K562 (cell line): ENCODE measurements around the gene TMEM135. TPM values are rescaled to one million over a fixed set of nuclear protein-coding genes. Genes with fewer than 3 reads are reported as not detected.

Experiments
- ARHGAP35 ChIP-seq: fragments of 450-650 bp; IDR thresholded peaks from 2 replicates; pipeline ENCODE4 v1.6.1; 2018; ENCODE audit not compliant: partially characterized antibody
- HDAC8 ChIP-seq: fragments of 450-650 bp; IDR thresholded peaks from 2 replicates; pipeline ENCODE4 v1.6.1; 2016; ENCODE audit warnings: mild to moderate bottlenecking, missing genetic modification characterization, moderate library complexity, missing compliant biosample characterization
- HNRNPUL1 ChIP-seq: fragments of 200-400 bp; formaldehyde crosslinking; IDR thresholded peaks from 2 replicates; pipeline ENCODE4 v1.6.1; 2017; ENCODE audit warnings: low read length
- L3MBTL2 ChIP-seq: fragments of 450-650 bp; IDR thresholded peaks from 2 replicates; pipeline ENCODE4 v1.6.1; 2016; ENCODE audit warnings: mild to moderate bottlenecking, moderate library complexity
- MTA2 ChIP-seq: fragments of 450-650 bp; IDR thresholded peaks from 2 replicates; pipeline ENCODE4 v1.6.1; 2016; ENCODE audit warnings: low read depth
- POU5F1 ChIP-seq: fragments of 150-350 bp; IDR thresholded peaks from 2 replicates; pipeline ENCODE4 v1.6.1; 2014; ENCODE audit warnings: borderline replicate concordance, low read length, low read depth, mild to moderate bottlenecking; ENCODE audit not compliant: partially characterized antibody
- RAD21 ChIP-seq, 2 experiments: fragments of 250-450 bp in 1 of 2; fragments of 450-650 bp in 1 of 2; sonication (Bioruptor Pico) in 1 of 2; formaldehyde crosslinking in 1 of 2; IDR thresholded peaks in 1 of 2; conservative IDR thresholded peaks in 1 of 2; 2 replicates each; pipeline versions ENCODE4 v1.4.0 to v1.8.0; 2020 to 2022; ENCODE audit warnings: mild to moderate bottlenecking in 2 of 2, moderate library complexity in 1 of 2
- TRIM28 ChIP-seq: fragments of 450-650 bp; IDR thresholded peaks from 2 replicates; pipeline ENCODE4 v1.6.1; 2017
- ZBTB17 ChIP-seq: fragments of 450-650 bp; formaldehyde crosslinking; IDR thresholded peaks from 2 replicates; pipeline ENCODE4 v1.4.0; 2020; ENCODE audit warnings: mild to moderate bottlenecking
- ZNF121 ChIP-seq: sonication (generic); formaldehyde crosslinking; conservative IDR thresholded peaks from 2 replicates; pipeline ENCODE4 v1.8.0; 2022; ENCODE audit warnings: missing genetic modification reagents
- ZNF551 ChIP-seq: fragments of 250-450 bp; sonication (Bioruptor Pico); IDR thresholded peaks from 2 replicates; pipeline ENCODE4 v1.5.0; 2021; ENCODE audit warnings: mild to moderate bottlenecking, moderate library complexity
- ZNF75A ChIP-seq: fragments of 450-650 bp; formaldehyde crosslinking; IDR thresholded peaks from 2 replicates; pipeline ENCODE4 v1.4.0; 2020; ENCODE audit warnings: mild to moderate bottlenecking
- ZZZ3 ChIP-seq: fragments of 450-650 bp; IDR thresholded peaks from 2 replicates; pipeline ENCODE4 v1.6.1; 2016; ENCODE audit warnings: antibody characterized with exemption, mild to moderate bottlenecking, moderate library complexity
- polyA plus RNA-seq, 8 experiments: library from polyadenylated mRNA; depleted of rRNA in 4 of 8; stranded (reverse) in 5 of 8; unstranded in 3 of 8; fragments of >200 nt; fragmentation: Nextera tagmentation in 2 of 8; fragmentation: Illumina TruSeq in 1 of 8; extraction: Ambion mirVana in 2 of 8; extraction: Trizol in 1 of 8; gene quantifications; 2 replicates each; pipeline versions ENCODE4 v1.2.1 to v1.2.3, GENCODE V29; 2011 to 2014; ENCODE audit warnings: inconsistent platforms in 1 of 8, missing spikeins in 1 of 8
- total RNA-seq, 7 experiments: library from RNA; depleted of rRNA in 6 of 7; stranded (reverse); fragments of >200 nt in 6 of 7; fragmentation: Illumina TruSeq in 2 of 7; extraction: Trizol in 2 of 7; gene quantifications; 2 replicates each; pipeline versions ENCODE4 v1.2.1 to v1.2.3, GENCODE V29; 2011 to 2021; ENCODE audit warnings: low replicate concordance in 1 of 7
- TF ChIP-seq, protein P1 (sequence below): fragments of 200-600 bp; sonication (generic); IDR thresholded peaks from one replicate; pipeline ENCODE4 v1.6.1; 2012; ENCODE audit warnings: mild to moderate bottlenecking, low read depth, low read length, inconsistent platforms
- TF ChIP-seq, protein P2 (sequence below): fragments of 250-450 bp; sonication (Bioruptor Pico); IDR thresholded peaks from 2 replicates; pipeline ENCODE4 v1.9.0; 2021; ENCODE audit warnings: mild to moderate bottlenecking

The TMEM135 gene
- total and polyA plus RNA-seq, 9 of the 15 experiments (the other 6 are each of a cell fraction or from before 2014, with no cell fraction given): 17.3 to 53.6 (median 24.9) TPM

- TF ChIP-seq, protein P1, sequence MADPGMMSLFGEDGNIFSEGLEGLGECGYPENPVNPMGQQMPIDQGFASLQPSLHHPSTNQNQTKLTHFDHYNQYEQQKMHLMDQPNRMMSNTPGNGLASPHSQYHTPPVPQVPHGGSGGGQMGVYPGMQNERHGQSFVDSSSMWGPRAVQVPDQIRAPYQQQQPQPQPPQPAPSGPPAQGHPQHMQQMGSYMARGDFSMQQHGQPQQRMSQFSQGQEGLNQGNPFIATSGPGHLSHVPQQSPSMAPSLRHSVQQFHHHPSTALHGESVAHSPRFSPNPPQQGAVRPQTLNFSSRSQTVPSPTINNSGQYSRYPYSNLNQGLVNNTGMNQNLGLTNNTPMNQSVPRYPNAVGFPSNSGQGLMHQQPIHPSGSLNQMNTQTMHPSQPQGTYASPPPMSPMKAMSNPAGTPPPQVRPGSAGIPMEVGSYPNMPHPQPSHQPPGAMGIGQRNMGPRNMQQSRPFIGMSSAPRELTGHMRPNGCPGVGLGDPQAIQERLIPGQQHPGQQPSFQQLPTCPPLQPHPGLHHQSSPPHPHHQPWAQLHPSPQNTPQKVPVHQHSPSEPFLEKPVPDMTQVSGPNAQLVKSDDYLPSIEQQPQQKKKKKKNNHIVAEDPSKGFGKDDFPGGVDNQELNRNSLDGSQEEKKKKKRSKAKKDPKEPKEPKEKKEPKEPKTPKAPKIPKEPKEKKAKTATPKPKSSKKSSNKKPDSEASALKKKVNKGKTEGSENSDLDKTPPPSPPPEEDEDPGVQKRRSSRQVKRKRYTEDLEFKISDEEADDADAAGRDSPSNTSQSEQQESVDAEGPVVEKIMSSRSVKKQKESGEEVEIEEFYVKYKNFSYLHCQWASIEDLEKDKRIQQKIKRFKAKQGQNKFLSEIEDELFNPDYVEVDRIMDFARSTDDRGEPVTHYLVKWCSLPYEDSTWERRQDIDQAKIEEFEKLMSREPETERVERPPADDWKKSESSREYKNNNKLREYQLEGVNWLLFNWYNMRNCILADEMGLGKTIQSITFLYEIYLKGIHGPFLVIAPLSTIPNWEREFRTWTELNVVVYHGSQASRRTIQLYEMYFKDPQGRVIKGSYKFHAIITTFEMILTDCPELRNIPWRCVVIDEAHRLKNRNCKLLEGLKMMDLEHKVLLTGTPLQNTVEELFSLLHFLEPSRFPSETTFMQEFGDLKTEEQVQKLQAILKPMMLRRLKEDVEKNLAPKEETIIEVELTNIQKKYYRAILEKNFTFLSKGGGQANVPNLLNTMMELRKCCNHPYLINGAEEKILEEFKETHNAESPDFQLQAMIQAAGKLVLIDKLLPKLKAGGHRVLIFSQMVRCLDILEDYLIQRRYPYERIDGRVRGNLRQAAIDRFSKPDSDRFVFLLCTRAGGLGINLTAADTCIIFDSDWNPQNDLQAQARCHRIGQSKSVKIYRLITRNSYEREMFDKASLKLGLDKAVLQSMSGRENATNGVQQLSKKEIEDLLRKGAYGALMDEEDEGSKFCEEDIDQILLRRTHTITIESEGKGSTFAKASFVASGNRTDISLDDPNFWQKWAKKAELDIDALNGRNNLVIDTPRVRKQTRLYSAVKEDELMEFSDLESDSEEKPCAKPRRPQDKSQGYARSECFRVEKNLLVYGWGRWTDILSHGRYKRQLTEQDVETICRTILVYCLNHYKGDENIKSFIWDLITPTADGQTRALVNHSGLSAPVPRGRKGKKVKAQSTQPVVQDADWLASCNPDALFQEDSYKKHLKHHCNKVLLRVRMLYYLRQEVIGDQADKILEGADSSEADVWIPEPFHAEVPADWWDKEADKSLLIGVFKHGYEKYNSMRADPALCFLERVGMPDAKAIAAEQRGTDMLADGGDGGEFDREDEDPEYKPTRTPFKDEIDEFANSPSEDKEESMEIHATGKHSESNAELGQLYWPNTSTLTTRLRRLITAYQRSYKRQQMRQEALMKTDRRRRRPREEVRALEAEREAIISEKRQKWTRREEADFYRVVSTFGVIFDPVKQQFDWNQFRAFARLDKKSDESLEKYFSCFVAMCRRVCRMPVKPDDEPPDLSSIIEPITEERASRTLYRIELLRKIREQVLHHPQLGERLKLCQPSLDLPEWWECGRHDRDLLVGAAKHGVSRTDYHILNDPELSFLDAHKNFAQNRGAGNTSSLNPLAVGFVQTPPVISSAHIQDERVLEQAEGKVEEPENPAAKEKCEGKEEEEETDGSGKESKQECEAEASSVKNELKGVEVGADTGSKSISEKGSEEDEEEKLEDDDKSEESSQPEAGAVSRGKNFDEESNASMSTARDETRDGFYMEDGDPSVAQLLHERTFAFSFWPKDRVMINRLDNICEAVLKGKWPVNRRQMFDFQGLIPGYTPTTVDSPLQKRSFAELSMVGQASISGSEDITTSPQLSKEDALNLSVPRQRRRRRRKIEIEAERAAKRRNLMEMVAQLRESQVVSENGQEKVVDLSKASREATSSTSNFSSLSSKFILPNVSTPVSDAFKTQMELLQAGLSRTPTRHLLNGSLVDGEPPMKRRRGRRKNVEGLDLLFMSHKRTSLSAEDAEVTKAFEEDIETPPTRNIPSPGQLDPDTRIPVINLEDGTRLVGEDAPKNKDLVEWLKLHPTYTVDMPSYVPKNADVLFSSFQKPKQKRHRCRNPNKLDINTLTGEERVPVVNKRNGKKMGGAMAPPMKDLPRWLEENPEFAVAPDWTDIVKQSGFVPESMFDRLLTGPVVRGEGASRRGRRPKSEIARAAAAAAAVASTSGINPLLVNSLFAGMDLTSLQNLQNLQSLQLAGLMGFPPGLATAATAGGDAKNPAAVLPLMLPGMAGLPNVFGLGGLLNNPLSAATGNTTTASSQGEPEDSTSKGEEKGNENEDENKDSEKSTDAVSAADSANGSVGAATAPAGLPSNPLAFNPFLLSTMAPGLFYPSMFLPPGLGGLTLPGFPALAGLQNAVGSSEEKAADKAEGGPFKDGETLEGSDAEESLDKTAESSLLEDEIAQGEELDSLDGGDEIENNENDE: no peak
- no peak for TF ChIP-seq ZNF121
- TF ChIP-seq L3MBTL2: peak; percentile 96
- TF ChIP-seq MTA2: no peak
- no peak for TF ChIP-seq HNRNPUL1
- peak in 1 of 2 experiments; percentile 25; a peak in 3 of 4 replicates for TF ChIP-seq RAD21 (CRISPR knock-in tag; conservative IDR thresholded peaks at IDR 0.05 in 1 of 2, IDR thresholded peaks at IDR 0.05 in 1 of 2)
- 0 out of 2 replicates have a peak, but pooled peaks have one; percentile 30 for TF ChIP-seq TRIM28
- TF ChIP-seq ARHGAP35: no peak
- TF ChIP-seq, protein P2, sequence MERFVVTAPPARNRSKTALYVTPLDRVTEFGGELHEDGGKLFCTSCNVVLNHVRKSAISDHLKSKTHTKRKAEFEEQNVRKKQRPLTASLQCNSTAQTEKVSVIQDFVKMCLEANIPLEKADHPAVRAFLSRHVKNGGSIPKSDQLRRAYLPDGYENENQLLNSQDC: 0 out of 2 replicates have a peak, but pooled peaks have one; percentile 9
- no peak for TF ChIP-seq ZZZ3
- TF ChIP-seq ZNF75A (CRISPR knock-in tag): no peak
- peak; percentile 46; the same call in 1 of the 2 replicates for TF ChIP-seq HDAC8 (tag)
- TF ChIP-seq ZNF551 (CRISPR knock-in tag): no peak
- peak; percentile 60 for TF ChIP-seq ZBTB17 (CRISPR knock-in tag)
- no peak for TF ChIP-seq POU5F1
Measured at GRCh38 chr11:87037450-87038234, at the start of gene TMEM135 (continued).
